ENCODE data around the gene S100A6.
A peak's percentile ranks its signal among the peaks of the same experiment; 100 is the strongest.

Gene S100A6

GRCh38 chr1:153545067-153546055 lies 9.6 kb upstream of the S100A6 start, which contains the start of gene S100A4:
Gene S100A4 (minus strand): TSS chr1:153545806. CDS start chr1:153544794, 1,012 bp downstream.
- peak; percentile 96 for DNase-seq (ENCODE audit: low spot score)

- DNase-seq (ENCODE audit: low spot score): no peak
Measured at GRCh38 chr1:153544453-153545066, 8.8 kb upstream of the S100A6 start.

GRCh38 chr1:153543736-153544135 lies 7.9 kb upstream of the S100A6 start:
- DNase-seq (ENCODE audit: low spot score): no peak

GRCh38 chr1:153542956-153543711 lies 7.3 kb upstream of the S100A6 start:
- DNase-seq (ENCODE audit: low spot score): no peak

- DNase-seq (ENCODE audit: low spot score): no peak
Measured at GRCh38 chr1:153541641-153542590, 6.1 kb upstream of the S100A6 start.

- no peak for DNase-seq (ENCODE audit: low spot score)
Measured at GRCh38 chr1:153540394-153541361, 4.9 kb upstream of the S100A6 start, which contains the start of gene S100A5. Gene S100A5 (minus strand): TSS chr1:153540934. CDS start chr1:153540191, 743 bp downstream.

- DNase-seq (ENCODE audit: low spot score): no peak
Measured at GRCh38 chr1:153539395-153540093, 3.8 kb upstream of the S100A6 start.

- no peak for DNase-seq (ENCODE audit: low spot score)
Measured at GRCh38 chr1:153538315-153538821, 2.6 kb upstream of the S100A6 start.

- no peak for DNase-seq (ENCODE audit: low spot score)
Measured at GRCh38 chr1:153537376-153537730, 1.6 kb upstream of the S100A6 start.

GRCh38 chr1:153536671-153537375 lies 1.0 kb upstream of the S100A6 start:
- no peak for DNase-seq (ENCODE audit: low spot score)

GRCh38 chr1:153536012-153536670 lies 350 bp upstream of the S100A6 start:
- DNase-seq (ENCODE audit: low spot score): peak; percentile 76

GRCh38 chr1:153534925-153535241 lies 908 bp downstream of the S100A6 start:
- DNase-seq (ENCODE audit: low spot score): no peak

- DNase-seq (ENCODE audit: low spot score): no peak
Measured at GRCh38 chr1:153534226-153534924, 1.4 kb downstream of the S100A6 start.

- DNase-seq (ENCODE audit: low spot score): no peak
Measured at GRCh38 chr1:153533689-153534201, 2.0 kb downstream of the S100A6 start.

GRCh38 chr1:153532769-153533599 lies 2.8 kb downstream of the S100A6 start:
- peak; percentile 91 for DNase-seq (ENCODE audit: low spot score)

GRCh38 chr1:153532181-153532580 lies 3.6 kb downstream of the S100A6 start:
- DNase-seq (ENCODE audit: low spot score): no peak
